ENCODE results near the gene PEX1.

PEX1 gene

GRCh38 chr7:92456236-92456635 lies 72.1 kb downstream of the PEX1 start:
- no peak for DNase-seq

- no peak for DNase-seq
Measured at GRCh38 chr7:92451645-92452044, 76.7 kb downstream of the PEX1 start.

GRCh38 chr7:92448205-92448747 lies 80.0 kb downstream of the PEX1 start:
- peak; percentile 77 to 81 for DNase-seq

- peak; percentile 75 to 89 for DNase-seq
Measured at GRCh38 chr7:92447345-92448204, 80.7 kb downstream of the PEX1 start, which contains the start of gene GATAD1. Gene GATAD1 (plus strand): TSS chr7:92447482. CDS start chr7:92447730, 248 bp downstream.

- DNase-seq: peak in 1 of 2 experiments; percentile 86
Measured at GRCh38 chr7:92446869-92447344, 81.4 kb downstream of the PEX1 start.

- DNase-seq: peak; percentile 23 to 24
Measured at GRCh38 chr7:92442720-92443119, 85.6 kb downstream of the PEX1 start.

GRCh38 chr7:92437956-92438491 lies 90.3 kb downstream of the PEX1 start:
- no peak for DNase-seq

All from Kasumi-1 (cell line).